SU-DHL-6 (cell line): ENCODE data around the gene DDX41.

Experiments
- EZH2phosphoT487 ChIP-seq: fragments of 200-600 bp; sonication (generic), shearing (Covaris generic); conservative IDR thresholded peaks from 2 replicates; pipeline ENCODE4 v1.6.1; 2018; ENCODE audit warnings: mild to moderate bottlenecking, antibody characterized with exemption, low read length, moderate library complexity, mixed read lengths
- TF ChIP-seq, protein P1 (sequence below): fragments of 200-600 bp; sonication (generic); IDR thresholded peaks from one replicate; pipeline ENCODE4 v1.5.1; 2017; ENCODE audit warnings: antibody characterized with exemption, mild to moderate bottlenecking, low read length, moderate library complexity; ENCODE audit not compliant: insufficient read depth, poor library complexity, severe bottlenecking

DNA sequence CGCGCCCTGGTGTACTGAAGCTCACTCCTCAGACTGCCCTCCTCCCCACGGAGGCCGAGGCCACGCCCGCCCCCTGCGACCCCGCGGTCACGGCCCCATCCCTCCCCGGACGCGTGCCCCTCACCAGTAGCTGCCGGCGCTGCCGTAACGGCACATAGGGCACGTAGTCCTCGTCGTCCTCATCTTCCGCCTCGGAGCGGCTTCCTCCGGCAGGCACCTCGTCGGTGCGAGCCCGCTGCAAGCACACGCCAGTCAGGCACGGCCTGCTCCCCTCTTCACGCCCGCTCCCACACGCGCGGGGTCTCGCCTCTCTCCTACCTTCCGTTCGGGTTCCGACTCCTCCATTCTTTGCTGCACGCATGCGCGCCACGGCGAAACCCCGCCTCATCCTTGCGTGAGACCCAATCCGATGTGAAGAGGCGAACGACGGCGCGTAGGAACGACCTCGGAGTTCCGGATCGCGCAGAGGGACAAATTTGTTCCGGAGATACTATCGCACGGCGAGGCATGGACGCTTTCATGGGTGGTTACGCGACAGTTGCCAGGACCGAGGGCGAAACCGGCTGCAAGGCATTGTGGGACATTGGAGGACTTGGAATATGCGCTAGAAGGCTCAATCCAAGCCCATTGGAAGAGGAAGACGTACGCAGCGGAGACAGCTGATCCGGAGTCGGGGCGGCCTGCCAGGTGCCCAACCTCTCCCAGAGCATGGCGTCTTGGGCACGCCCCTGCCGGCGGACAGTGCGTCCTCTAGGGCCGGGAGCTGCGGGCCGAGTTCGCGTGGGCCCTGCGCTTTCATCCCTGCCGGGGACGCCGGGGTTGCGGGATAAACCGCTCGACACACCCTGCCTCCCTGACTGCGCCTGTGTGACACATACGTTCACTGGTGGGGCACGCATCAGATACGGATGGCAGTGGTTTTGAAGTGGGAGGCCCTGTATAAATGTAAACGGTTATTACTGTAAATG is at the start of gene DDX41:
- TF ChIP-seq, protein P1, sequence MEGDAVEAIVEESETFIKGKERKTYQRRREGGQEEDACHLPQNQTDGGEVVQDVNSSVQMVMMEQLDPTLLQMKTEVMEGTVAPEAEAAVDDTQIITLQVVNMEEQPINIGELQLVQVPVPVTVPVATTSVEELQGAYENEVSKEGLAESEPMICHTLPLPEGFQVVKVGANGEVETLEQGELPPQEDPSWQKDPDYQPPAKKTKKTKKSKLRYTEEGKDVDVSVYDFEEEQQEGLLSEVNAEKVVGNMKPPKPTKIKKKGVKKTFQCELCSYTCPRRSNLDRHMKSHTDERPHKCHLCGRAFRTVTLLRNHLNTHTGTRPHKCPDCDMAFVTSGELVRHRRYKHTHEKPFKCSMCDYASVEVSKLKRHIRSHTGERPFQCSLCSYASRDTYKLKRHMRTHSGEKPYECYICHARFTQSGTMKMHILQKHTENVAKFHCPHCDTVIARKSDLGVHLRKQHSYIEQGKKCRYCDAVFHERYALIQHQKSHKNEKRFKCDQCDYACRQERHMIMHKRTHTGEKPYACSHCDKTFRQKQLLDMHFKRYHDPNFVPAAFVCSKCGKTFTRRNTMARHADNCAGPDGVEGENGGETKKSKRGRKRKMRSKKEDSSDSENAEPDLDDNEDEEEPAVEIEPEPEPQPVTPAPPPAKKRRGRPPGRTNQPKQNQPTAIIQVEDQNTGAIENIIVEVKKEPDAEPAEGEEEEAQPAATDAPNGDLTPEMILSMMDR, result no peak
- TF ChIP-seq EZH2phosphoT487, result no peak
